GM12874 (cell line): ENCODE data around the gene DIAPH1.

Experiments used
- TF ChIP-seq, protein P1 (sequence below): IDR thresholded peaks from 2 replicates; pipeline ENCODE4 v1.5.1; 2011; ENCODE audit warnings: low read depth, mild to moderate bottlenecking, control low read depth, low read length, moderate library complexity; ENCODE audit not compliant: insufficient read depth

DIAPH1 gene

DNA sequence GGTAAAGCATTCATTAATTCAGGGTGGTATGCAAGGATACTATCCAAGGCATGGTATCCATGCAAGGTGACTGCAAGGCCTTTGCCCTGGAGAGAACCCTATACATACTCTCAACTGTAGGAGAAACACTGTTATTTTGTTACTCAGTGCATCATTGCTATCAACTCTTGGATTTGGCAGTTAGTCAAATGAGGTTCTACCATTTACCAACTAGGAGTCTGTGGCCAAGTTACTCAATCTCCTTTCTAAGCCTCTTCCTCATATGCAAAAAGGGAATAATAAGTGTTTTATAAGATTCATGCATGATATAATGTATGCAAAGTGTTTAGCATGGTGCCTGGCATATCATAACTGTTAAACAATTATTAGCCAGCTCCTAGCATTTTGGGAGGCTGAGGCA, 139.0 kb downstream of the DIAPH1 start:
- TF ChIP-seq, protein P1, sequence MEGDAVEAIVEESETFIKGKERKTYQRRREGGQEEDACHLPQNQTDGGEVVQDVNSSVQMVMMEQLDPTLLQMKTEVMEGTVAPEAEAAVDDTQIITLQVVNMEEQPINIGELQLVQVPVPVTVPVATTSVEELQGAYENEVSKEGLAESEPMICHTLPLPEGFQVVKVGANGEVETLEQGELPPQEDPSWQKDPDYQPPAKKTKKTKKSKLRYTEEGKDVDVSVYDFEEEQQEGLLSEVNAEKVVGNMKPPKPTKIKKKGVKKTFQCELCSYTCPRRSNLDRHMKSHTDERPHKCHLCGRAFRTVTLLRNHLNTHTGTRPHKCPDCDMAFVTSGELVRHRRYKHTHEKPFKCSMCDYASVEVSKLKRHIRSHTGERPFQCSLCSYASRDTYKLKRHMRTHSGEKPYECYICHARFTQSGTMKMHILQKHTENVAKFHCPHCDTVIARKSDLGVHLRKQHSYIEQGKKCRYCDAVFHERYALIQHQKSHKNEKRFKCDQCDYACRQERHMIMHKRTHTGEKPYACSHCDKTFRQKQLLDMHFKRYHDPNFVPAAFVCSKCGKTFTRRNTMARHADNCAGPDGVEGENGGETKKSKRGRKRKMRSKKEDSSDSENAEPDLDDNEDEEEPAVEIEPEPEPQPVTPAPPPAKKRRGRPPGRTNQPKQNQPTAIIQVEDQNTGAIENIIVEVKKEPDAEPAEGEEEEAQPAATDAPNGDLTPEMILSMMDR: no peak

DNA sequence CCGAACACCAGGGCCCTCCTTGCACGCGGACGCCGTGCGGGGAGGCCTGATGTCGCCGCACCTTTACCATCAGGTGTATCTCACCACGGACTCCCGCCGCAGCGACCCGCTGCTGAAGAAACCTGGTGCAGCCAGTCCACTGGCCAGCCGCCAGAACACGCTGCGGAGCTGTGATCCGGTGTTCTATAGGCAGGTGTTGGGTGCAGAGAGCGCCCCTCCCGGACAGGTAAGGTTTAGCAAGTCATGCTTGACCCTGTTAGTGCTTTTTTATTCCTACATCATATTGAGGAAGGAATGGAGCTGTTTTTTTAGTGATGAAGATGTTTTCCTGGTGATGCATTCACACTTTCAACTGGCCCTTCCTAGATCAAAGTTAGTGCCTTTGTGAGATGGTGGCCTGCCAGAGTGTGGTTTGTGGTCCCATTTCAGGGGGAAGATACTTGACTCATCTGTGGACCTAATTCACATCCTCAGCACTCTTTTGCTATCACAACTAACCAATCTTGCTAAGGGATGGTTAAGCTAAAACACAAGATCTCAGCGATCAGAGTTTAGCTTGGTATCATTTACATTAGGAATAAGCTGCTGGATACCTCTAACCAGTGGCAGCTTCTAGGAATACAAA, 140.4 kb downstream of the DIAPH1 start:
- TF ChIP-seq, protein P1: peak; percentile 30; the same call in 1 of the 2 replicates

DNA sequence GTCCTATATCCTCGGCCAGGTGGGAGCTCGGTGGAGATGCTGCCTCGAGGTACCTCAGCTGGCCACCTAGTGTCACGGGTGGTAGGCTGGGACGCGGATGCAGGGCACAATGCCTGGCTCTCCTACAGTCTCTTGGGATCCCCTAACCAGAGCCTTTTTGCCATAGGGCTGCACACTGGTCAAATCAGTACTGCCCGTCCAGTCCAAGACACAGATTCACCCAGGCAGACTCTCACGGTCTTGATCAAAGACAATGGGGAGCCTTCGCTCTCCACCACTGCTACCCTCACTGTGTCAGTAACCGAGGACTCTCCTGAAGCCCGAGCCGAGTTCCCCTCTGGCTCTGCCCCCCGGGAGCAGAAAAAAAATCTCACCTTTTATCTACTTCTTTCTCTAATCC, 141.0 kb downstream of the DIAPH1 start:
- TF ChIP-seq, protein P1: no peak

DNA sequence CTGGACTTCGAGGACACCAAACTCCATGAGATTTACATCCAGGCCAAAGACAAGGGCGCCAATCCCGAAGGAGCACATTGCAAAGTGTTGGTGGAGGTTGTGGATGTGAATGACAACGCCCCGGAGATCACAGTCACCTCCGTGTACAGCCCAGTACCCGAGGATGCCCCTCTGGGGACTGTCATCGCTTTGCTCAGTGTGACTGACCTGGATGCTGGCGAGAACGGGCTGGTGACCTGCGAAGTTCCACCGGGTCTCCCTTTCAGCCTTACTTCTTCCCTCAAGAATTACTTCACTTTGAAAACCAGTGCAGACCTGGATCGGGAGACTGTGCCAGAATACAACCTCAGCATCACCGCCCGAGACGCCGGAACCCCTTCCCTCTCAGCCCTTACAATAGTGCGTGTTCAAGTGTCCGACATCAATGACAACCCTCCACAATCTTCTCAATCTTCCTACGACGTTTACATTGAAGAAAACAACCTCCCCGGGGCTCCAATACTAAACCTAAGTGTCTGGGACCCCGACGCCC, 141.7 kb downstream of the DIAPH1 start:
- TF ChIP-seq, protein P1: no peak

DNA sequence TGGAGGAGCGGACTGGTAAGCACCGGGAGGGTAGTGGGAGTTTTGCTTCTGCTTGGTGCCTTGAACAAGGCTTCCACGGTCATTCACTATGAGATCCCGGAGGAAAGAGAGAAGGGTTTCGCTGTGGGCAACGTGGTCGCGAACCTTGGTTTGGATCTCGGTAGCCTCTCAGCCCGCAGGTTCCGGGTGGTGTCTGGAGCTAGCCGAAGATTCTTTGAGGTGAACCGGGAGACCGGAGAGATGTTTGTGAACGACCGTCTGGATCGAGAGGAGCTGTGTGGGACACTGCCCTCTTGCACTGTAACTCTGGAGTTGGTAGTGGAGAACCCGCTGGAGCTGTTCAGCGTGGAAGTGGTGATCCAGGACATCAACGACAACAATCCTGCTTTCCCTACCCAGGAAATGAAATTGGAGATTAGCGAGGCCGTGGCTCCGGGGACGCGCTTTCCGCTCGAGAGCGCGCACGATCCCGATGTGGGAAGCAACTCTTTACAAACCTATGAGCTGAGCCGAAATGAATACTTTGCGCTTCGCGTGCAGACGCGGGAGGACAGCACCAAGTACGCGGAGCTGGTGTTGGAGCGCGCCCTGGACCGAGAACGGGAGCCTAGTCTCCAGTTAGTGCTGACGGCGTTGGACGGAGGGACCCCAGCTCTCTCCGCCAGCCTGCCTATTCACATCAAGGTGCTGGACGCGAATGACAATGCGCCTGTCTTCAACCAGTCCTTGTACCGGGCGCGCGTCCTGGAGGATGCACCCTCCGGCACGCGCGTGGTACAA, 142.5 kb downstream of the DIAPH1 start:
- TF ChIP-seq, protein P1: no peak

DNA sequence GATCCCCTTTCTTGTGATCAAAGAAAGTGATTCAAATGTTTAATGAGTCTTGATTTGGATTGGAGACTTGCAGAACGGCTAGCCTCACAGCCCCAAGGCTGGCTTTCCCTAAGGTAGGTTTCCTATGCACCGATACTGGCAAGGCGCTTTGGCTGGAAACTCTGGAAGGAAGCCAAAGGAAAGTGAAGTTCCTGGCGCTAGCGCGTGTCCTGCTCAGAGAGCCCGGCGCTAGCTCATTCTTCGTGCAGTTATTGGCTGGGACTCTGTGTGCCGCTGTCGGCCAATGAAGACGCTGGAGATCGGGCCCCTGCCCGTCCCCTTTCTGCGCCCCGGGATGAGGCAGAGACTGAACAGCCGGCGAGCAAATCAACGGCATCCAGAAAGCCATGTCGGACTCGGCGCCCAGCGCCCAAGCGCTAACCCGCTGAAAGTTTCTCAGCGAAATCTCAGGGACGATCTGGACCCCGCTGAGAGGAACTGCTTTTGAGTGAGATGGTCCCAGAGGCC, 143.1 kb downstream of the DIAPH1 start, which contains the start of gene PCDHGC3:
TSS of gene PCDHGC3 (plus strand) at position 342 of the 507 bp plus-strand sequence. CDS start at position 493, 151 bp downstream.
- TF ChIP-seq, protein P1: peak; percentile 65

DNA sequence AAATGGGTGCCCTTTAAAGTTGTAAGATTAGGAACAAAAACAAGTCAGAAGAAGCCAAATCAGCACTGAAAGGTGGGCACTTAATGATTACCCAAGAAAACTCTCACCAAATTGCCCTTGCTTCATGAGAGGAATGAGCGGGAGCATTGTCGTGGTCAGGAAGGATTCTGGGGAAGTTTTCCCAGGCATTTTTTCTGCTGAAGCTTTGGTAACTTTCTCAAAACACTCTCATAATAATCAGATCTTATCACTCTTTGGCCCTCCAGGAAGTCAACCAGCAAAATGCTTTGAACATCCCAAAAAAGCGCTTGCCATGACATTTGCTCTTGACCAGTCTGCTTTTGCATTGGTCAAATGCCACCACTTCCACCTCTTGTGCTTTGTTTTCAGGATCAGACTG, 153.4 kb downstream of the DIAPH1 start:
- TF ChIP-seq, protein P1: no peak
